GM19238 (cell line): Measurements from ENCODE around the gene SLC25A1.
"Not testable (repeated sequence)": the region's sequence is repeated elsewhere in the genome, so short reads cannot be mapped to it uniquely, and the experiment has no call there.

Source experiments
- DNase-seq: peaks from one replicate; pipeline ENCODE4 v3.0.0; 2011; ENCODE audit warnings: low spot score; ENCODE audit not compliant: insufficient read length

Gene SLC25A1

GRCh38 chr22:19206287-19206686 is 27.8 kb upstream of the SLC25A1 start:
- no peak for DNase-seq

GRCh38 chr22:19204640-19205039 is 26.1 kb upstream of the SLC25A1 start:
- no peak for DNase-seq

GRCh38 chr22:19203834-19204233 is 25.3 kb upstream of the SLC25A1 start:
- no peak for DNase-seq

- not testable (repeated sequence) for DNase-seq
These were observed 24.3 kb upstream of the SLC25A1 start for GRCh38 chr22:19202799-19203186.

GRCh38 chr22:19201869-19202798 is 23.6 kb upstream of the SLC25A1 start:
- DNase-seq = no peak

GRCh38 chr22:19201130-19201868 is 22.8 kb upstream of the SLC25A1 start:
- DNase-seq = no peak

GRCh38 chr22:19199479-19199878 is 20.9 kb upstream of the SLC25A1 start:
- DNase-seq = no peak

- no peak for DNase-seq
These were observed 19.7 kb upstream of the SLC25A1 start for GRCh38 chr22:19197997-19198865.

- DNase-seq = no peak
These were observed 18.5 kb upstream of the SLC25A1 start for GRCh38 chr22:19196841-19197612.

GRCh38 chr22:19195796-19196731 is 17.5 kb upstream of the SLC25A1 start:
- no peak for DNase-seq

- no peak for DNase-seq
These were observed 16.4 kb upstream of the SLC25A1 start for GRCh38 chr22:19194766-19195536.

GRCh38 chr22:19193879-19194278 is 15.3 kb upstream of the SLC25A1 start:
- no peak for DNase-seq

GRCh38 chr22:19187716-19188563 is 9.4 kb upstream of the SLC25A1 start:
- no peak for DNase-seq

- DNase-seq = no peak
These were observed 5.9 kb upstream of the SLC25A1 start for GRCh38 chr22:19184276-19184997.

GRCh38 chr22:19183216-19183615 is 4.7 kb upstream of the SLC25A1 start:
- no peak for DNase-seq

- DNase-seq = no peak
These were observed 4.1 kb upstream of the SLC25A1 start for GRCh38 chr22:19182472-19183157.
